Coronary artery (tissue), 2 donors: ENCODE measurements around the gene SLC30A2.

ENCODE experiments used
- DNase-seq: peaks from one replicate; pipeline ENCODE4 v3.0.0-alpha.2; 2017; ENCODE audit warnings: low spot score
- H3K27ac ChIP-seq, 2 donors: fragments of 200-600 bp; sonication (generic); one replicate each; pipeline ENCODE4 v1.5.1; 2016 to 2019
- H3K4me3 ChIP-seq: fragments of 200-600 bp; sonication (generic); 2 replicates; pipeline ENCODE4 v1.5.1; 2016; ENCODE audit warnings: mild to moderate bottlenecking, moderate library complexity
- TF ChIP-seq, protein P1 (sequence below): fragments of 200-600 bp; sonication (generic); IDR thresholded peaks from one replicate; pipeline ENCODE4 v1.5.1; 2019; ENCODE audit warnings: antibody characterized with exemption

The SLC30A2 gene

DNA sequence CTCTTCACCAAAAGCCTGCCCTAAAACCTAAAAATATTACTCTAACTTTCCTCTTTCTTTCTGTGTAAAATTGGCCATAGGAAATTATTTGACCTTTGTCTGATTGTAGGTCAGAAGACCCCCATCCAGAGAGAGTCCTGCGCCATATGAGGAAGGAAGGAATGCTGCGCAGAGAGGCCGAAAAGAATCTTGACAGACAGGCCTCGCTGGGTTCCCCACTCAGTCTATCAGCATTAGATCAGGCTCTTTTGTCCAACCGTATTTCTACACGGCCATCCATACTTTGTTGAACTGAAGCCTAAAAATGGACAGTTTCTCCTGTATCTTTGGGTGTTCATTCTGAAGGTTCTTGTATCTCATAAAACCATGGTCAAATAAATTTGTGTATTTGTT, 4.3 kb upstream of the SLC30A2 start:
- DNase-seq: no peak
- TF ChIP-seq, protein P1, sequence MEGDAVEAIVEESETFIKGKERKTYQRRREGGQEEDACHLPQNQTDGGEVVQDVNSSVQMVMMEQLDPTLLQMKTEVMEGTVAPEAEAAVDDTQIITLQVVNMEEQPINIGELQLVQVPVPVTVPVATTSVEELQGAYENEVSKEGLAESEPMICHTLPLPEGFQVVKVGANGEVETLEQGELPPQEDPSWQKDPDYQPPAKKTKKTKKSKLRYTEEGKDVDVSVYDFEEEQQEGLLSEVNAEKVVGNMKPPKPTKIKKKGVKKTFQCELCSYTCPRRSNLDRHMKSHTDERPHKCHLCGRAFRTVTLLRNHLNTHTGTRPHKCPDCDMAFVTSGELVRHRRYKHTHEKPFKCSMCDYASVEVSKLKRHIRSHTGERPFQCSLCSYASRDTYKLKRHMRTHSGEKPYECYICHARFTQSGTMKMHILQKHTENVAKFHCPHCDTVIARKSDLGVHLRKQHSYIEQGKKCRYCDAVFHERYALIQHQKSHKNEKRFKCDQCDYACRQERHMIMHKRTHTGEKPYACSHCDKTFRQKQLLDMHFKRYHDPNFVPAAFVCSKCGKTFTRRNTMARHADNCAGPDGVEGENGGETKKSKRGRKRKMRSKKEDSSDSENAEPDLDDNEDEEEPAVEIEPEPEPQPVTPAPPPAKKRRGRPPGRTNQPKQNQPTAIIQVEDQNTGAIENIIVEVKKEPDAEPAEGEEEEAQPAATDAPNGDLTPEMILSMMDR: no peak
- Histone ChIP-seq H3K27ac (no peak overlapping the region), H3K4me3 (no peak overlapping the region)

DNA sequence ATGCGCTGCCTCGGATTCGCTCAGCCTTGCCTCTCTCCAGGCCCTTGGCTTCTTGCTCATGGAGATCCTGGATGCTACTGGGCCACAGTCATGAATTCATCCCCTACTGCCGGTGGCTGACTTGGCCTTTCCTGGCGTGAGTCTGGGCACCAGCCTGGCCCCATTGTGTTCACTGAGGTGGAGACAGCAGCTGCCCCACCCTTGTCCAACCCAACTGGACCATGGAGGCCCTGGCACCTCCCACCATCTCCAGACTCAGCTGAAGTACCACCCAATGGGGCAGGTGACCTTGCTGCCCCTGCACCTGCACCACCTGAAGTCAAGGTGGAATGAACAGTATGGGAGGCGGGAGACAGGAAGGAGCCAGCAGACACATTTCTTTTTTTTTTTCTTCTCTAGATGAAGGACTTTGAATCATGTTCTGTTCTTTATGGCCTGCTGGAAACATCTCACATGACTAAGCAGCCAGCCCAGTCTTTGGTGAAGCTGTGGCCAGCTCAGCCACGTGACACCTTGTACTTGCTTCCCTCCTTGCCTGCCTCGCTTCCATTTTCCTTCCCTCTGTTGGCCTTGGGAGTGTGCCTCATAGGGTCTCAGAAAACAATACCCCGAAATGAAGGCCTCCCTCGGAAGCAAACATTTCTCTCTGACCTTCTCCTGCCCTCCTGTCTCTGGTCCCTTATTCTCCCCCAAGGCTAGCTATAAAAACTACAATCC, 3.8 kb upstream of the SLC30A2 start:
- DNase-seq: no peak
- no peak overlapping the region for H3K4me3 ChIP-seq
- H3K27ac ChIP-seq: no peak overlapping the region
- TF ChIP-seq, protein P1: no peak

DNA sequence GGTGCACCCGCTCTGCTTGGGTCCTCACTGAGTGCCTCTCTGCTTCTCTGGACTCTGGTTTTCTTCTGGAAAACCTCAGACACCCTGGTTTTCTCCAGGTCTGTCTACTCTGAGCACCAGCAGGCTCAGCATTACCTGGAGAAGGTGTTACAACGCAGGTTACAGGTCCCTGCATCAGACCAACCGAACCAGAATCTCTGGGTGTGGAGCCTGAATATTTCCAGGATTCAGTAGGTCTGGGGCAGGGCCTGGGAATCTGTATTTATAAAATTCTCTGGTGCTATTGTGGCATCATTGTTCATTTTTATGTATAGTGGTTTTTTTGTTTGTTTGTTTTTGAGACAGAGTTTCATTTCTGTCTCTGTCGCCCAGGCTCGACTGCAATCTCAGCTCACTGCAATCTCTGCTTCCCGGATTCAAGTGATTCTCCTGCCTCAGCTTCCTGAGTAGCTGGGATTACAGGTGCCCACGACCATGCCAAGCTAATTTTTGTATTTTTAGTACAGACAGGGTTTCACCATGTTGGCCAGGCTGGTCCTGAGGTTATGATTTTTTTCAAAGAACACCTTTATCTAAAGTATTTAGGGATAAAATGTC, 1.5 kb upstream of the SLC30A2 start:
- DNase-seq: no peak
- no peak overlapping the region for H3K27ac ChIP-seq
- TF ChIP-seq, protein P1: no peak
- H3K4me3 ChIP-seq: no peak overlapping the region

DNA sequence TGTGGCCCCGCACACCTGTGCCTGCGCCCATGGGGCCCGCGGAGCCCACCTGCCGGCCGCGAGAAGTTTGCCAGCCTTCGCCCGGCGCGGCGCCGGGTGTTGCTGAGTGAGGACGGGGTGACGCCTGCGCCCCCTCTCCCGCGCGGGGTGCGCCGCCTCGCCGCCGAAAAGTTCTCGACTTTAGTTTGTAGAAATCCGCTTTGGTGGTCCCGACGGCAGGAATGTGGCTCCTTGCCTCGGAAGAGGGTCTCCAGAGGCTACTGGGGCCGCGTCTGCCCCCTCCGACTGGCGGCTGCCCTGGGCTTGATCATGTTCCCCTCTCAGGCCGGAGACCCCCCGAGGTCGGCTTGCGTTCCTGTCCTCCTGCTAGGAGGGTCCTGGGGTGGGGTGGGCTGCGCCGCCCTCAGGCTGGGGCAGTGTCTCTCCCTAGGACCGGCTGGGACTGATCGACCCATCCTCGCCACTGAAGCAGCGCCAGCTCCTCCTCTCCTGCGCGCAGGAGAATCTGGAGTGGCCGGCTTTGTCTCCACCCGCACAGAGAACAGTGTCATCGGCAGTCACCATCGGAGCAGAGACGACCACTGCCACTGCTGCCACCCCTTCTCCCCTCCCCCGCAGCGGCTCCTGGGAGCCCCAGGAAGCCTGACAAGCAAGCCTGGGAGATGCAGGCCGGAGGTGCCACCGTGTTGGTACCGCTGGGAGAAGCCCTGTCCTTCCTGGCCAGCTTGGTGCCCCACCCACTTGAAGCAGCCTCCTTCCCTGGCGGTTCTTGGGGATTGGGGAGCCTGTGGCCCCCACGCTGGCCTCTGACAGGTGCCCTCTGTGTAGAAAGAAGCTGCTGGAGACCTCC, 553 bp upstream of the SLC30A2 start:
- TF ChIP-seq, protein P1: no peak
- Histone ChIP-seq H3K4me3 (peak overlapping the region; percentile 57), H3K27ac (no peak overlapping the region)
- DNase-seq: no peak

DNA sequence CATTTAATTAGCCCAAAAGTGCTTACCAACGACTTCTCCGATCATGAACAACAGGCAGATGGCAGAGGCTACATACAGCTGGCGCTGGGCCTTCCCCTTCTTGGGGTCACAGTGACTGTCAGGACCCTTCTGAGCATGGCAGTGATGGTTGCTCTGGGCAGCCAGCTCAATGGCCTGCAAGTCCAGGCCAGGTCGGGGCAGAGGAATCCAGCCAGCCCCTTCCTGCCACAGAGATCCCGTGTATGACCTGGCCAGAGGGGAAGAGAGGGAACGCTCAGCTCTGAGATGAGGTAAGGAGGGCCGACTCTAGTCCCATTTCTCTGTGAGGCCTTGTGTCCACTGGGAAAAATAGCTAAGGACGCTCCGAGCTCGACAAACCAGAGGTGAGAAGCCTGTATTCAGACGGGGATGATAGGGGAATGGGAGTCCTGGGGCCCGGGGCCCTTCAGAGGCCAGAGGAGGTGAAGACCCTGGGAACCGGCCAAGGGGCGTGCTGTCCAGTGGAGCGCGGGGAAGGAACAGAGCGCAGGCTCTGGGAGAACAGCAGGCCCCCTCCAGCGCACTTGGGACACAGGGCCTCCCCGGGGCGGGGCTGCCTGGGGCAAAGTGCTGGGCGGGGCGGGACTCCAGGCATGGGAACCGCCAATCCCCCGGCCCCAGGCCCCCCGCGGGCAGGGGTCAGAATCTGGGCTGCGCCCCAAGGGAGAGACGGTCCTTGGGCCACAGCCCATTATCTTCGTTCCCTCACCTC, 772 bp downstream of the SLC30A2 start:
- no peak for DNase-seq
- H3K4me3 ChIP-seq: peak overlapping the region; percentile 57
- TF ChIP-seq, protein P1: no peak
- H3K27ac ChIP-seq: no peak overlapping the region

DNA sequence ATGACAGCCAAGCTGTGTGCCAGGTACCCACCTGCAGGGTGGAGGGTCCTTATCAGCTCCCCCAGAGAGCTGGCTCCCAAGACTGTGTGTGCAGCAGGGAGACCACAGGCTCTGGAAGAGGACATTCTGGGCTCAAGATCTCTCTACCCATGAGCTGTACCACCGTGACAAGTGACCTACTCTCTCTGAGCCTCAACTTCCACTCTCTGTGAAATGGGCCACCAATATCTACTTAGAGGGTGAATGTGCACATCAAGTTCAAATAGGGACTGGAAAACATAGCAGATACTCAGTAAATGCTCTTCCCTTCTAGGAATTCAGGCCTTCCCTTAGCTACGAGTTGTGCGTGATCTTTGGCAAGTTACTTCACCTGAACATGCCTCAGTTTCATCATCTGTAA, 1.5 kb downstream of the SLC30A2 start:
- DNase-seq: no peak
- no peak overlapping the region for H3K4me3 ChIP-seq
- H3K27ac ChIP-seq: no peak overlapping the region
- TF ChIP-seq, protein P1: no peak
